ENCODE results near the gene RAPGEFL1.
"Not testable (repeated sequence)": the region's sequence is repeated elsewhere in the genome, so short reads cannot be mapped to it uniquely, and the experiment has no call there.

Gene RAPGEFL1

GRCh38 chr17:40139566-40140058 lies 37.7 kb upstream of the RAPGEFL1 start:
- no peak for DNase-seq (ENCODE audit: extremely low read depth, insufficient read length)

GRCh38 chr17:40143166-40143565 lies 34.1 kb upstream of the RAPGEFL1 start:
- not testable (repeated sequence) for DNase-seq (ENCODE audit: extremely low read depth, insufficient read length); H3K4me3 ChIP-seq (replicated peaks; ENCODE audit: low read depth, low read length); H3K27me3 ChIP-seq (replicated peaks; ENCODE audit: control insufficient read depth, insufficient read depth, low read length); H3K36me3 ChIP-seq (ENCODE audit: control insufficient read depth, insufficient read depth, low read length)

More at GRCh38 chr17:40139566-40140058, 37.7 kb upstream of the RAPGEFL1 start:
- Histone ChIP-seq H3K4me3 (replicated peaks; ENCODE audit: low read depth, low read length) (peak overlapping the region; percentile 85), H3K27me3 (replicated peaks; ENCODE audit: control insufficient read depth, insufficient read depth, low read length) (no peaks in the 10 kb centered on the region), H3K36me3 (ENCODE audit: control insufficient read depth, insufficient read depth, low read length) (peaks cover 6% of the 10 kb centered on the region)
- no peak for TF ChIP-seq CTCF (IDR thresholded peaks at IDR 0.05; ENCODE audit: insufficient read depth, low read length, poor library complexity, severe bottlenecking)

- DNase-seq (ENCODE audit: extremely low read depth, insufficient read length) = no peak
- peaks cover 9% of the 10 kb centered on the region for H3K36me3 ChIP-seq (ENCODE audit: control insufficient read depth, insufficient read depth, low read length)
- H3K4me3 ChIP-seq (replicated peaks; ENCODE audit: low read depth, low read length) = no peak overlapping the region
- TF ChIP-seq CTCF (IDR thresholded peaks at IDR 0.05; ENCODE audit: insufficient read depth, low read length, poor library complexity, severe bottlenecking) = no peak
- H3K27me3 ChIP-seq (replicated peaks; ENCODE audit: control insufficient read depth, insufficient read depth, low read length) = no peaks in the 10 kb centered on the region
Observed at GRCh38 chr17:40145476-40145875, 31.8 kb upstream of the RAPGEFL1 start.

GRCh38 chr17:40148527-40148926 lies 28.7 kb upstream of the RAPGEFL1 start:
- Histone ChIP-seq H3K27me3 (replicated peaks; ENCODE audit: control insufficient read depth, insufficient read depth, low read length) (no peaks in the 10 kb centered on the region), H3K36me3 (ENCODE audit: control insufficient read depth, insufficient read depth, low read length) (peaks cover 11% of the 10 kb centered on the region), H3K4me3 (replicated peaks; ENCODE audit: low read depth, low read length) (no peak overlapping the region)
- TF ChIP-seq CTCF (IDR thresholded peaks at IDR 0.05; ENCODE audit: insufficient read depth, low read length, poor library complexity, severe bottlenecking) = no peak
- no peak for DNase-seq (ENCODE audit: extremely low read depth, insufficient read length)

GRCh38 chr17:40150276-40150675 lies 27.0 kb upstream of the RAPGEFL1 start:
- TF ChIP-seq CTCF (IDR thresholded peaks at IDR 0.05; ENCODE audit: insufficient read depth, low read length, poor library complexity, severe bottlenecking) = no peak
- peaks cover 9% of the 10 kb centered on the region for H3K36me3 ChIP-seq (ENCODE audit: control insufficient read depth, insufficient read depth, low read length)
- no peaks in the 10 kb centered on the region for H3K27me3 ChIP-seq (replicated peaks; ENCODE audit: control insufficient read depth, insufficient read depth, low read length)
- no peak for DNase-seq (ENCODE audit: extremely low read depth, insufficient read length)
- no peak overlapping the region for H3K4me3 ChIP-seq (replicated peaks; ENCODE audit: low read depth, low read length)

GRCh38 chr17:40151414-40151963 lies 25.8 kb upstream of the RAPGEFL1 start:
- no peak for TF ChIP-seq CTCF (IDR thresholded peaks at IDR 0.05; ENCODE audit: insufficient read depth, low read length, poor library complexity, severe bottlenecking)
- DNase-seq (ENCODE audit: extremely low read depth, insufficient read length) = no peak
- Histone ChIP-seq H3K36me3 (ENCODE audit: control insufficient read depth, insufficient read depth, low read length) (peaks cover 8% of the 10 kb centered on the region), H3K27me3 (replicated peaks; ENCODE audit: control insufficient read depth, insufficient read depth, low read length) (no peaks in the 10 kb centered on the region), H3K4me3 (replicated peaks; ENCODE audit: low read depth, low read length) (no peak overlapping the region)
